HepG2 (cell line): Measurements from ENCODE around the gene ARHGEF39. TPM values are rescaled to one million over a fixed set of nuclear protein-coding genes. Genes with fewer than 3 reads are reported as not detected.

Source experiments
- ATAC-seq: fragments of 200-7000 bp; cut with Tn5 transposase; 3 replicates; pipeline ENCODE4 v1.9.1; 2020; ENCODE audit warnings: mild to moderate bottlenecking, moderate library complexity
- BruUV-seq: library from RNA; stranded (reverse); fragments of 400-500 nt; replicated peaks from 2 replicates; lab custom pipeline; 2021; lab: Mats Ljungman, UMichigan
- CTCF ChIA-PET: fragments of 300-600 bp; formaldehyde crosslinking; extraction: SDS; loops from one replicate; lab custom pipeline; 2021; ENCODE audit warnings: low total read pairs, inconsistent platforms, low intra/inter-chr PET ratio; lab: Yijun Ruan, JAX
- POLR2A ChIA-PET: fragments of 350-600 bp; sonication (Branson Sonifier 250); formaldehyde crosslinking; loops from one replicate; lab custom pipeline; 2020; ENCODE audit warnings: antibody characterized with exemption, inconsistent platforms; lab: Yijun Ruan, JAX
- DNase-seq: peaks from one replicate; pipeline ENCODE4 v3.0.0-alpha.2; 2015; ENCODE audit warnings: low spot score
- FAIRE-seq: peaks from 3 replicates; lab custom pipeline; 2011; peaks lifted over from hg19 to GRCh38; lab: Jason Lieb, UNC
- H2AFZ ChIP-seq: one replicate; pipeline ENCODE4 v1.6.1; 2011; ENCODE audit warnings: low read length, inconsistent platforms
- H3K27ac ChIP-seq: fragments of 300-600 bp; 3 replicates; pipeline ENCODE4 v1.8.0; 2011; ENCODE audit warnings: mixed run types, mild to moderate bottlenecking, mixed read lengths, low read length, inconsistent platforms; ENCODE audit not compliant: insufficient read depth; ENCODE audit errors: extremely low read length
- H3K27me3 ChIP-seq, 2 experiments: fragments of 200-600 bp in 1 of 2; 2 replicates in 1 of 2; 3 replicates in 1 of 2; pipeline versions ENCODE4 v1.6.0 to v1.8.0; 2011; ENCODE audit warnings: low read length in 2 of 2, mild to moderate bottlenecking in 2 of 2, moderate library complexity in 2 of 2, inconsistent platforms in 1 of 2; ENCODE audit not compliant: insufficient read depth in 2 of 2, control insufficient read depth in 1 of 2
- H3K36me3 ChIP-seq, 2 experiments: fragments of 200-600 bp in 1 of 2; replicated peaks in 1 of 2; 2 replicates in 1 of 2; 3 replicates in 1 of 2; pipeline versions ENCODE4 v1.5.1 to v1.8.0; 2011; ENCODE audit warnings: low read length in 2 of 2, inconsistent platforms in 1 of 2; ENCODE audit not compliant: insufficient read depth in 2 of 2, control insufficient read depth in 1 of 2
- H3K4me1 ChIP-seq: 2 replicates; pipeline ENCODE4 v1.5.1; 2012; ENCODE audit warnings: low read length, inconsistent platforms; ENCODE audit not compliant: insufficient read depth
- H3K4me2 ChIP-seq: 2 replicates; pipeline ENCODE4 v1.6.0; 2011; ENCODE audit warnings: low read depth, low read length, inconsistent platforms
- H3K4me3 ChIP-seq, 3 experiments: fragments of 200-600 bp in 1 of 3; sonication (generic), shearing (Covaris generic) in 1 of 3; replicated peaks in 1 of 3; 2 replicates each; pipeline ENCODE4 v1.5.1; 2011 to 2016; ENCODE audit warnings: low read length in 3 of 3, inconsistent platforms in 2 of 3, low read depth in 2 of 3, mild to moderate bottlenecking in 2 of 3, control low read depth in 1 of 3, mixed read lengths in 1 of 3; ENCODE audit not compliant: insufficient read depth in 1 of 3
- H3K79me2 ChIP-seq: one replicate; pipeline ENCODE4 v1.6.1; 2011; ENCODE audit warnings: low read length, inconsistent platforms; ENCODE audit not compliant: insufficient read depth
- H3K9ac ChIP-seq: 2 replicates; pipeline ENCODE4 v1.6.0; 2011; ENCODE audit warnings: mild to moderate bottlenecking, low read depth, low read length, inconsistent platforms; ENCODE audit not compliant: insufficient read depth
- H3K9me3 ChIP-seq: 2 replicates; pipeline ENCODE4 v1.5.1; 2012; ENCODE audit warnings: mild to moderate bottlenecking, low read length
- H4K20me1 ChIP-seq: 2 replicates; pipeline ENCODE4 v1.6.0; 2011; ENCODE audit warnings: inconsistent platforms, mild to moderate bottlenecking, low read length, moderate library complexity; ENCODE audit not compliant: insufficient read depth
- GATAD2A ChIP-seq: IDR thresholded peaks from 2 replicates; pipeline ENCODE4 v1.6.1; 2016
- POLR2A ChIP-seq, 2 experiments: IDR thresholded peaks; 2 replicates each; pipeline ENCODE4 v1.6.1; 2011; ENCODE audit warnings: low read depth in 2 of 2, low read length in 2 of 2, mild to moderate bottlenecking in 1 of 2, moderate library complexity in 1 of 2; ENCODE audit not compliant: insufficient read depth in 1 of 2
- SNAPC2 ChIP-seq: sonication (generic); formaldehyde crosslinking; IDR thresholded peaks from 2 replicates; pipeline ENCODE4 v1.8.1; 2022; ENCODE audit warnings: mild to moderate bottlenecking, missing genetic modification reagents
- THAP11 ChIP-seq: IDR thresholded peaks from 2 replicates; pipeline ENCODE4 v1.6.1; 2016; ENCODE audit warnings: missing biosample characterization, missing genetic modification reagents
- XRCC5 ChIP-seq: fragments of 200-400 bp; formaldehyde crosslinking; optimal IDR thresholded peaks from 2 replicates; pipeline ENCODE3; 2017; ENCODE audit warnings: mild to moderate bottlenecking, low read length
- ZNF44 ChIP-seq: sonication (generic); formaldehyde crosslinking; IDR thresholded peaks from 2 replicates; pipeline ENCODE4 v1.5.1; 2020; ENCODE audit warnings: mild to moderate bottlenecking, missing genetic modification reagents
- ZNF713 ChIP-seq: sonication (generic); formaldehyde crosslinking; IDR thresholded peaks from 2 replicates; pipeline ENCODE4 v1.4.0; 2020; ENCODE audit warnings: mild to moderate bottlenecking, missing genetic modification reagents
- ZSCAN30 ChIP-seq: sonication (generic); formaldehyde crosslinking; IDR thresholded peaks from 2 replicates; pipeline ENCODE4 v1.5.0; 2020; ENCODE audit warnings: mild to moderate bottlenecking, missing genetic modification reagents
- WGBS: methylation state at CpG from one replicate; pipeline ENCODE4 v1.1.6; 2017; ENCODE audit warnings: low lambda C conversion rate; 5-methylcytosine and 5-hydroxymethylcytosine counted together
- in situ Hi-C: cut with HindIII; loops from 2 replicates; pipeline ENCODE4 v1.10.0; 2017; ENCODE audit warnings: low pct_unique_long_range_greater_than_20kb; ENCODE audit not compliant: extremely low pct_ligation_motif_present
- intact Hi-C: fragments of 100-400 bp; cut with micrococcal nuclease; formaldehyde crosslinking; loops from one replicate; pipeline ENCODE4 v1.10.0; 2022; ENCODE audit not compliant: unreplicated experiment
- polyA plus RNA-seq, 8 experiments: library from polyadenylated mRNA; depleted of rRNA in 3 of 8; stranded (reverse) in 7 of 8; unstranded in 1 of 8; fragments of >200 nt; fragmentation: Illumina TruSeq in 4 of 8; extraction: Trizol in 4 of 8; gene quantifications; 2 replicates each; pipeline versions ENCODE4 v1.2.1 to v1.2.3, GENCODE V29; 2011 to 2016; ENCODE audit warnings: low read depth in 4 of 8, missing spikeins in 1 of 8, mixed read lengths in 1 of 8; ENCODE audit not compliant: insufficient read depth in 1 of 8
- total RNA-seq, 5 experiments: library from RNA; depleted of rRNA; stranded (reverse); fragments of >200 nt; fragmentation: Illumina TruSeq; extraction: Trizol; gene quantifications; 2 replicates each; pipeline ENCODE4 v1.2.3, GENCODE V29; 2016; ENCODE audit warnings: low read depth in 1 of 5
- TF ChIP-seq, protein P1 (sequence below): sonication (generic); formaldehyde crosslinking; IDR thresholded peaks from 2 replicates; pipeline ENCODE4 v1.5.0; 2020; ENCODE audit warnings: mild to moderate bottlenecking, missing genetic modification reagents
- TF ChIP-seq, protein P2 (sequence below): sonication (generic); formaldehyde crosslinking; IDR thresholded peaks from 2 replicates; pipeline ENCODE4 v1.4.0; 2020; ENCODE audit warnings: missing genetic modification reagents, borderline replicate concordance
- TF ChIP-seq, protein P3 (sequence below): sonication (generic); formaldehyde crosslinking; IDR thresholded peaks from 2 replicates; pipeline ENCODE4 v1.4.0; 2020; ENCODE audit warnings: missing genetic modification reagents

Gene ARHGEF39
- total and polyA plus RNA-seq, 2 of the 13 experiments (the other 11 are each of a cell fraction or from before 2014, with no cell fraction given): 11.2 to 12.3 TPM

DNA sequence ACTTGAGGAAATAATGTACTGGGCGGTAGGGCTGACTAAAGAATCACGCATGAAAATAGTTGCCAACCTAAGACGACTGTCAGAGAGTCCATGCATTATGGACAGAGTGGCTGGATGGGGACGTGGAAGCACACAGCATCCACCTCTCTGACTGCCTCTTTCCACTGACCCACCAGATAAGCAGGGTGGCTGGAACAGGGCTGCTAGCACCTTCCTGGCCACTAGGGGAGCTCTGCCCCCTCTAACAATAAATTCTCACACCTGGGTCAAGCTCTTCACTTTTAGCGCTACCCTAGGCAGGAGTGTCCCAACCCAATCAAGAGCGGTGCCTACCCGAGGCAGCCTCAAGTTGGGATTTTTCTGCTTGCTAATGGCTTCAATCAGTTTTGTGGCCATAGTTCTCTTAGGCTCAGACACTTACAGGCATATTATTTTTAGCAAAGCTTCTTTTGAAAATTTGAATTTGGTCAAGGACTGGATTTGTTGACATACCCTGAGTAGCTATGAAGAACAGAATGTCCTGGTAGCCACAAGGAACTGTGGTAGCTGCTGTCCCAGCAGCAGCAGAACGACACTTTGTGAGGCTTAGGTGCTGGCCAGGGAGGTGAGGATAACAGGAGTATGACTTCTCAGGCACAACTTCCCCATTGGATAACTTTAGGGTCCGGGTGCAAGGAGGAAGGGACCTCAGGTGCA is 31.7 kb upstream of the ARHGEF39 start:
- in situ Hi-C loops (loop anchor here (5.0 kb wide), 1 partner anchor 34 kb away; no protein-coding TSS in a partner anchor), intact Hi-C loops (loop anchor here (2.0 to 10.0 kb wide), 2 partner anchors 36 to 52 kb away; no protein-coding TSS in a partner anchor)
- no peak overlapping the region for H3K27ac ChIP-seq
- H4K20me1 ChIP-seq: no peaks in the 10 kb centered on the region
- H3K4me3 ChIP-seq: no peak overlapping the region
- 47% methylated on average over 8 of the region's 9 CpGs for WGBS
- H2AFZ ChIP-seq: no peak overlapping the region
- no peak overlapping the region for H3K9ac ChIP-seq
- no peak overlapping the region for H3K4me2 ChIP-seq
- no peaks in the 10 kb centered on the region for H3K27me3 ChIP-seq
- DNase-seq (peak; percentile 59), FAIRE-seq (peak; percentile 64), ATAC-seq (peak; percentile 92)
- no TSS peak for BruUV-seq
- H3K36me3 ChIP-seq: peaks cover 24 to 49% of the 10 kb centered on the region in 2 experiments; a peak in 4 of 5 replicates
- POLR2A ChIA-PET: interaction anchor here (0.6 to 2.3 kb wide), 13 partner anchors 9 to 60 kb away, joined by 3 to 12 read pairs (median 7); partner anchors contain the start of genes ARHGEF39, CA9, CCDC107 and CREB3
- CTCF ChIA-PET: interaction anchor here (1.5 kb wide), 2 partner anchors 31 to 38 kb away, joined by 5 to 9 read pairs; partner anchors contain the start of genes ARHGEF39, CCDC107 and RMRP
- peaks cover 19% of the 10 kb centered on the region for H3K4me1 ChIP-seq
- H3K9me3 ChIP-seq: no peaks in the 10 kb centered on the region
- H3K79me2 ChIP-seq: no peaks in the 10 kb centered on the region
- TF ChIP-seq POLR2A (IDR thresholded peaks at IDR 0.05; ENCODE audit: insufficient read depth in 1 of 2, low read depth in 2 of 2, low read length in 2 of 2) (peak in 1 of 2 experiments; percentile 24; a peak in 1 of 4 replicates), ZNF44 (no peak), THAP11 (peak; percentile 62; the same call in 1 of the 2 replicates), GATAD2A (CRISPR knock-in tag) (0 out of 2 replicates have a peak, but pooled peaks have one; percentile 17), XRCC5 (peak; percentile 75), SNAPC2 (no peak), ZNF713 (no peak), ZSCAN30 (CRISPR knock-in tag) (no peak)
- TF ChIP-seq, protein P1, sequence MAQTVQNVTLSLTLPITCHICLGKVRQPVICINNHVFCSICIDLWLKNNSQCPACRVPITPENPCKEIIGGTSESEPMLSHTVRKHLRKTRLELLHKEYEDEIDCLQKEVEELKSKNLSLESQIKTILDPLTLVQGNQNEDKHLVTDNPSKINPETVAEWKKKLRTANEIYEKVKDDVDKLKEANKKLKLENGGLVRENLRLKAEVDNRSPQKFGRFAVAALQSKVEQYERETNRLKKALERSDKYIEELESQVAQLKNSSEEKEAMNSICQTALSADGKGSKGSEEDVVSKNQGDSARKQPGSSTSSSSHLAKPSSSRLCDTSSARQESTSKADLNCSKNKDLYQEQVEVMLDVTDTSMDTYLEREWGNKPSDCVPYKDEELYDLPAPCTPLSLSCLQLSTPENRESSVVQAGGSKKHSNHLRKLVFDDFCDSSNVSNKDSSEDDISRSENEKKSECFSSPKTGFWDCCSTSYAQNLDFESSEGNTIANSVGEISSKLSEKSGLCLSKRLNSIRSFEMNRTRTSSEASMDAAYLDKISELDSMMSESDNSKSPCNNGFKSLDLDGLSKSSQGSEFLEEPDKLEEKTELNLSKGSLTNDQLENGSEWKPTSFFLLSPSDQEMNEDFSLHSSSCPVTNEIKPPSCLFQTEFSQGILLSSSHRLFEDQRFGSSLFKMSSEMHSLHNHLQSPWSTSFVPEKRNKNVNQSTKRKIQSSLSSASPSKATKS (CRISPR knock-in tag): no peak
- TF ChIP-seq, protein P2, sequence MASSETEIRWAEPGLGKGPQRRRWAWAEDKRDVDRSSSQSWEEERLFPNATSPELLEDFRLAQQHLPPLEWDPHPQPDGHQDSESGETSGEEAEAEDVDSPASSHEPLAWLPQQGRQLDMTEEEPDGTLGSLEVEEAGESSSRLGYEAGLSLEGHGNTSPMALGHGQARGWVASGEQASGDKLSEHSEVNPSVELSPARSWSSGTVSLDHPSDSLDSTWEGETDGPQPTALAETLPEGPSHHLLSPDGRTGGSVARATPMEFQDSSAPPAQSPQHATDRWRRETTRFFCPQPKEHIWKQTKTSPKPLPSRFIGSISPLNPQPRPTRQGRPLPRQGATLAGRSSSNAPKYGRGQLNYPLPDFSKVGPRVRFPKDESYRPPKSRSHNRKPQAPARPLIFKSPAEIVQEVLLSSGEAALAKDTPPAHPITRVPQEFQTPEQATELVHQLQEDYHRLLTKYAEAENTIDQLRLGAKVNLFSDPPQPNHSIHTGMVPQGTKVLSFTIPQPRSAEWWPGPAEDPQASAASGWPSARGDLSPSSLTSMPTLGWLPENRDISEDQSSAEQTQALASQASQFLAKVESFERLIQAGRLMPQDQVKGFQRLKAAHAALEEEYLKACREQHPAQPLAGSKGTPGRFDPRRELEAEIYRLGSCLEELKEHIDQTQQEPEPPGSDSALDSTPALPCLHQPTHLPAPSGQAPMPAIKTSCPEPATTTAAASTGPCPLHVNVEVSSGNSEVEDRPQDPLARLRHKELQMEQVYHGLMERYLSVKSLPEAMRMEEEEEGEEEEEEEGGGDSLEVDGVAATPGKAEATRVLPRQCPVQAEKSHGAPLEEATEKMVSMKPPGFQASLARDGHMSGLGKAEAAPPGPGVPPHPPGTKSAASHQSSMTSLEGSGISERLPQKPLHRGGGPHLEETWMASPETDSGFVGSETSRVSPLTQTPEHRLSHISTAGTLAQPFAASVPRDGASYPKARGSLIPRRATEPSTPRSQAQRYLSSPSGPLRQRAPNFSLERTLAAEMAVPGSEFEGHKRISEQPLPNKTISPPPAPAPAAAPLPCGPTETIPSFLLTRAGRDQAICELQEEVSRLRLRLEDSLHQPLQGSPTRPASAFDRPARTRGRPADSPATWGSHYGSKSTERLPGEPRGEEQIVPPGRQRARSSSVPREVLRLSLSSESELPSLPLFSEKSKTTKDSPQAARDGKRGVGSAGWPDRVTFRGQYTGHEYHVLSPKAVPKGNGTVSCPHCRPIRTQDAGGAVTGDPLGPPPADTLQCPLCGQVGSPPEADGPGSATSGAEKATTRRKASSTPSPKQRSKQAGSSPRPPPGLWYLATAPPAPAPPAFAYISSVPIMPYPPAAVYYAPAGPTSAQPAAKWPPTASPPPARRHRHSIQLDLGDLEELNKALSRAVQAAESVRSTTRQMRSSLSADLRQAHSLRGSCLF: no peak
- TF ChIP-seq, protein P3, sequence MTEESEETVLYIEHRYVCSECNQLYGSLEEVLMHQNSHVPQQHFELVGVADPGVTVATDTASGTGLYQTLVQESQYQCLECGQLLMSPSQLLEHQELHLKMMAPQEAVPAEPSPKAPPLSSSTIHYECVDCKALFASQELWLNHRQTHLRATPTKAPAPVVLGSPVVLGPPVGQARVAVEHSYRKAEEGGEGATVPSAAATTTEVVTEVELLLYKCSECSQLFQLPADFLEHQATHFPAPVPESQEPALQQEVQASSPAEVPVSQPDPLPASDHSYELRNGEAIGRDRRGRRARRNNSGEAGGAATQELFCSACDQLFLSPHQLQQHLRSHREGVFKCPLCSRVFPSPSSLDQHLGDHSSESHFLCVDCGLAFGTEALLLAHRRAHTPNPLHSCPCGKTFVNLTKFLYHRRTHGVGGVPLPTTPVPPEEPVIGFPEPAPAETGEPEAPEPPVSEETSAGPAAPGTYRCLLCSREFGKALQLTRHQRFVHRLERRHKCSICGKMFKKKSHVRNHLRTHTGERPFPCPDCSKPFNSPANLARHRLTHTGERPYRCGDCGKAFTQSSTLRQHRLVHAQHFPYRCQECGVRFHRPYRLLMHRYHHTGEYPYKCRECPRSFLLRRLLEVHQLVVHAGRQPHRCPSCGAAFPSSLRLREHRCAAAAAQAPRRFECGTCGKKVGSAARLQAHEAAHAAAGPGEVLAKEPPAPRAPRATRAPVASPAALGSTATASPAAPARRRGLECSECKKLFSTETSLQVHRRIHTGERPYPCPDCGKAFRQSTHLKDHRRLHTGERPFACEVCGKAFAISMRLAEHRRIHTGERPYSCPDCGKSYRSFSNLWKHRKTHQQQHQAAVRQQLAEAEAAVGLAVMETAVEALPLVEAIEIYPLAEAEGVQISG (CRISPR knock-in tag): 0 out of 2 replicates have a peak, but pooled peaks have one; percentile 39
